HT1080 (cell line): Measurements from ENCODE around the gene NOP9. TPM values are rescaled to one million over a fixed set of nuclear protein-coding genes. Genes with fewer than 3 reads are reported as not detected.
"Not testable (repeated sequence)": the region's sequence is repeated elsewhere in the genome, so short reads cannot be mapped to it uniquely, and the experiment has no call there.

Experiments
- DNase-seq: peaks from one replicate; pipeline ENCODE4 v3.0.0-alpha.2; 2015; ENCODE audit warnings: low read depth
- total RNA-seq: library from RNA; depleted of rRNA; stranded (reverse); fragments of >200 nt; shearing (Covaris generic); gene quantifications from 2 replicates; pipeline ENCODE4 v1.2.3, GENCODE V29; 2014

The NOP9 gene
- total RNA-seq, 1 experiment from 2014 or later, result 25.6 TPM

DNA sequence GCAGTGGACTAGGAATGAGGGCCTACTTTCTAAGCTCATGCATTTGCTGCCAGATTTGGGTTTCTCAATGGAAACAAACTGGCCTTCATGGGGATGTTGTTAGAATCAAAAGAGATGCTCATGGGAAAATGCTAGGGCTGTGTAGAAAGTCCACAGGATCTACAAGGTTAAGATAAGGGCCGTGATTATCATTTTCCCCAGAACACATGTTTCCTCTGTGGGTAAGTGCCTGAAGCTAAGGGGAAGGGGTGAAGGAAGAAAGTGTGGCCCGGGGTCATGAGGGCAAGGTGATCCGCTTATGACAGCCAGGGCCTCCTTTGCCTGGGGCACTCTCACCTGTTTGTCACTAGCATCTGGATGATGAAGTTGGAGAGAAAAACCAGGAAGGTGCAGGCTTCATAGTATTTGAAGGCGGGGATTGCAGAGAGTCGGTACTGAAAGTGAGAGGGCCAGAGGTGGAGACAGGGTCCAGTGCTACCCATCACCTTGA is 25.4 kb downstream of the NOP9 start:
- no peak for DNase-seq

DNA sequence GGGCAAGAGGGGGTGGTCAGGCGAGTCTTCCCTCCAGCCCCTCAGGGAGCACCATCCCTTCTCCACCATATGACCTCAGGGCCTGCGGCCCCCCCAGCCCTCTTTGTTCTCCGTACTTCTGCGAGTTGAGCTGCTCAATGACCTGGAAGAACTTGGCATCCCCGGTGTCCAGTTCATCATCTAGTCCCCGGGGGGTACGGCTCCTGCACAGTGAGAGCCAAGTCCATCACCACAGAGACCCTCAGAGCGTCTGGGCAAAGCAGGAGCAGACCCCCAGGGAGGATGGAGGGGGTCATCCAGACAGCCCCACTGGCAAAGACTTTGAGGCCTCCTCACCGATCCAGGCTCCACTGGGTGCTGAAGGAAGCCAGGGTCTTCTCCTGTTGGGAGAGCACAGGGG is 26.3 kb downstream of the NOP9 start:
- DNase-seq, result no peak

DNA sequence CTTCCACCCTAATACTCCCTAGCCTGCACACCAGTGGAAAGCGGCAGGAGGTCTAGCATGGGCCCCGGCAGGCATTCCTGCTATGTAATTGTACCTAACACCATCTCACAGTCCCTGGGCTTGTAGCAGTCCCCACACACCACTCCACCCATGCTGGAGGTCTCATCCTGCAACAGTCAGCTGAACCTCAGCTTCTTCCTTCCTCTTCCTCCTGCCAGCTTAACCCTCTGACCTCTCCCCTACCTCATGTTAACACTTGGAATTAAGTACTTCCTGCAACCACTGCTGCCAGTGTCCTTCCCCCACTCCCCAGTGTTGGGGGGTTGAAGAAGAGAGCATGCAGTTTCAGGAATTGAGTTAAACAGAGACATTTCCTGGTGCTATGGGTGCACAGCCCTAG is 27.7 kb downstream of the NOP9 start:
- no peak for DNase-seq

DNA sequence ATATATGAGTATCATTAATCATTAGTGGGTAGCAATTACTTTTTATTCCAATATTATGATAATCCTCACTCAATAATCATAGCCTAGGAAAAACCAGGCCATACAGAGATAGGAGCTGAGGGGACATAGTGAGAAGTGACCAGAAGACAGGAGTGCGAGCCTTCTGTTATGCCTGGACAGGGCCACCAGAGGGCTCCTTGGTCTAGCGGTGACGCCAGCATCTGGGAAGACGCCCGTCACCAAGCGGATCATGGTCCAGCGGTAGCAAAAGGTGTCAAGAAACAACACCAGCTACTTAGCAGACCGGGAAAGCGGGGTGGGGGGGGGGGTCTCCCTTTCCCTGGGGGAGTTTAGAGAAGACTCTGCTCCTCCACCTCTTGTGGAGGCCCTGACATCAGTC is 28.3 kb downstream of the NOP9 start:
- not testable (repeated sequence) for DNase-seq

DNA sequence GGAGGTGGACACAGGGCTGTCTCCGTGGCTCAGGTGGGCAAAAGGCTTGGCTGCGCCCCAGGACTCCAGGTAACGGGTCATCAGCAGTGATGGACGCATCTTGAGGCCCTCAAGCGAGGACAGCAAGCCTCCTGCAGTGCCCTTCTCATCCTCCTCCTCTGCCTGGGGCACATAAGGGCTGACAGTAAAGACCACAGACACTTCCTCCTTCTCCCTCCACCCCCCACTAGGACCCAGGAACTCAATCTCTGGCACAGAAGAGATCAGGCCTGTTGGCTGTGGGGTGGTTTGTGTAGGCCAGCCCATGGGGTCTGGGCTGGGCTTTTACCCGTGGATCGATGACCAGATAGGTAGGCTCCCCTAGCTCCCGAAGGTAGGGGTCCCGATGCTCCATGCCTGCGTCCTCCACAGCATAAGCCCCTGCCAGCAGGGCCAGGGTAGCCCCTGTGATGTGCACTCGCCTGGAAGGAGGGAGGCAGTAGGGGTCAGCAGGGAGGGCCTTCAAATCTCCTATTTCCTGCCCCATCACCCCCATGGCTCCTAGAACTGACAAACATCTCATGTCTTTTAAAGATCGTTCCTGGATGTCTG is 29.5 kb downstream of the NOP9 start:
- DNase-seq, result no peak

DNA sequence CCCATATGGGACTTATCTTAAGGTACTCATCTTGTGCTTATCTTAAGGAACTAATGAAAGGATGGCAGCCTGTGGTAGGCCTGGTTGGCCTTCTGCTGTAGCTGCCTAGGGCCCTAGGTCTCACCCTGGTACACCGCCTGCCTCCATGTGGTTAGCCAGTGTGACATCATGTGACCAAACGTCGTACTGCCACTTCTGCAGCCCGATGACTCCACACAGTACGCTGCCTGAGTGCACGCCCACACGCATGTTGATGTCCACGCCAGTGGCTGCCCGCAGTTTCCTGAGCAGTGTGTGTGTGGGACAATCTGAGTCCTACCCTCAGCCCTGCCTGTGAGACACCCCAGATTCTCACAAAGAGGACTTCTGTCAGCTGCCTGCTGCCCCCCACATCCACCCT is 30.1 kb downstream of the NOP9 start:
- no peak for DNase-seq

DNA sequence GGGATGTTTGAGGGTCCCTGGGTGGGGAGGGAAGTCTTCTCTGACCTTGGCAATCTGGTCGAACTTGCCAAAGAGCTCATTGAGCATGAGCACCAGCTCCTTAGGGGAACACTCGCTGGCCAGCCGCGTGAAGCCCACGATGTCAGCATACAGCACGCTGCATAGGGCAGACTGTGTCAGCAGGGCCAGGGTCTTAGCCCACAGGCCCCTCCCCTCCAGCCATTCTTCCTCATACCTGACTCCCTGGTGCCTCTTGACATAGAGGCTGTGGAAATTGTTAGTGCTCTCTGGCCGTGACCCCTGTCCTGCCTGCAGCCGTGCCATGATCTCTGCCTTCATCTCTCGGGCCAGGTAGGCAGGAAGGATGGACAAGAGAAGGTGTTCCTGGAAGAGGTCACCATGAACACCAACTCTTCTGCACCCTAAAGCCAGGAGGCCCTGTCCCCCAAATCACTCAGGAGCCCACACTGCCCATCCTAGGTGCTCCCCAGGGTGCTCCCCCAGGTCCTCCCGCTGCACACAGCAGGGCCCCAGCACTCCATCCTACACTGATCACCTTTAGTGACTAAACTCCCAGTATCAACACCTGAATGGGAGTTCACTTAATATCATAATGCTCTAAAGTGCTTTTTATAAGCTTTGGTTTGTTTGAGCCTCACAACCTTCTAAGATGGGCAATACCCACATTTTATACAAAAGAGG is 31.5 kb downstream of the NOP9 start:
- DNase-seq, result no peak

DNA sequence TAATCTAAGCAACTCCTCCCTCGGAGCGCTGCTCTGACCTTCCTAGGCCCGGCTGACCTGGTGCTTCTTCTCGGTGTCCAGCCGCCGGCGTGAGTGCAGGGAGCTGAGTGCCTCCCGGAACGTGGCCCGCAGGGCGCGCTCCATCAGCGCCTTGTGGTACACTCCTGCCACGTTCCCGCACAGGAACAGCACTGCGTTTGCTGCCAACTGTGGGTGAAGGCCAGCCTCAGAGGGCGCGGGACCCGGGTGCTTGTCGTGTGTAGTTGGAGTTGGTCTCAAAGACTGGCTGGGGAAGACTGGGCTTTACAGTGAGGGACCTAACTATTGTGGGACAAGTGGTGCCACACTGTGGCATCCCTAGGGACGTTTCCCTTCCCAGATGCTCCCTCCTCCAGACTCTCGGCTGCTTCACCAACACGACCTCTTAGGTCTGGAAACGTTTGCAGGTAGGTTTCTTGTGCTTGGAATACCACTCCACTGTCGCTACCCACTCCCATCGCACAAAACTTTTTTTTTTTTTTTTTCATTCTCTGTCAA is 32.1 kb downstream of the NOP9 start:
- no peak for DNase-seq

DNA sequence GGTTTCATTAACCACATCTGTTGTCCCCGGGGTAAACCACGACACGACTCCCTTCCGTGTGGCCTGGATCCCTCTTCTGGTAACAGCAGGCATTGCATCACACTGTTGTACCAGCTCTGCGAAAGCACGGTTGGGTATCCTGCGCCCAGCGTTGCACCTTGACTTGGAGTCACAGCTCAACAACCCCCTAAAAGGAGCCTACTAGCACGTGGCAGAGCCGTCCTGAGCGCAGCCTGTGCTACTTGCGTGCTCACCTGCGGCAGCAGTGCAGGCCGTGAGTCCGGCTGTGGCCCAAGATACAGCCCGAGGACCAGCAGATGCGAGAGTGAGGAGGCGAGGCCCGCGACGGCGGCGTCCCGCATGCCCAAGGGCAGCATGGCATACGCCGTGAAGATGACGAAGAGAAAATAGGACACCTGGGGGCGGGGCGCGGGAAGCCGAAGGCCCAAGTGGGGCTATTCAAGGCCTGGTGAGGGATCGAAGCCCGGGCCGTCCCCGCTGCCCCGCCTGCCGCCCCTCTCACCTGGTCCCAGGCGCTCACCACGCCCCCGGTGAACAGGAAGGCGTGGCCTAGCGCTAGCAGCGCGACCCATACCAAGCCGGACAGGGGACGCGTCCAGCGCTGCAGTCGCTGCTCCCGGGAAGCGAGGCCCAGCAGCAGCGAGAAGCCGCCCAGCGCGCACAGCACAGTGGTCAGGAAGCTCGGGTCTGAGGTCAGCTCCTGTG is 32.8 kb downstream of the NOP9 start:
- no peak for DNase-seq

DNA sequence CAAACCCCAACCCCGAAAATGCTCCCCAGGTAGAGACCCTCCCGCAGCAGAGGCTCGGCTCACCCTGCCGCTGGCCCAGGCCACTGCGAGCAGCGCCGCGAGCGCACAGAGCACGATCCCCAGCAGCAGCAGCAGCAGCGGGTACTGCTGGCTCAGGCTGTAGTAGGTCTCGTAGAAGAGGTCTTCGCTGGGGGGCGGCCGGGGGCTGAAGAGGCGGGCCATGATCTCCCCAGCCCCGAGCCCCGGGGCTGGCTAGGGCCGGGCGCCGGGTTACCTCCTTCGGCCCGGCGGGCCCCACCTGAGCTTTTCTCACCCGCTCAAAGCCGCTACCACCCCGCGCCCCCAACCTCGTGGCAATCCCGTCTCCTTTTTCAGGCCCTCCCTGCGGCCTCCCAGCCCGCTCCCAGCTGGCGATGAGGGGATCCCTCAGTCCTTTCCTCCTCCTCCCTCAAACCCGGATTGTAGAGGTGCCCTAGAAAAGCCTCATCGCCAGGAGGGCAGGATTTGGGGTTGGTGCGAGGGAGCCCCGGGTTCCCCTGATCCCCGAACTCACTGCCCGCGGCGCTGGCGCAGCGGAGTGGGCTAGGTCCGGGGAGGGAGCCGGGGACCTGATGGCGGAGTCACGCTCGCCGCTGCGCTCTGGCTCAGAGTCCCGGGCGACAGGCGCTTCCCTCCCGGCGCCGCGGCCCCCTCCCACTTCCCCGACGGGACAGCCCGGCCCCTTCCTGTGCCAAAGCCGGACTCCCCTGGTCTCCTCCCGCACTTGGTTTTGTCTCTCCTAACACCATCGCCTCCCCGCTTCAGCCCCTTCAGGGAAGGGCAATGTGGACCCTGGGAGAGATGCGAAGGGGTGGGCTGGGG is 35.0 kb downstream of the NOP9 start, which contains the start of gene ADCY4:
Gene ADCY4 (minus strand): TSS at position 641 of the 861 bp plus-strand sequence. CDS start 419 bp downstream, at position 222.
- no peak for DNase-seq

DNA sequence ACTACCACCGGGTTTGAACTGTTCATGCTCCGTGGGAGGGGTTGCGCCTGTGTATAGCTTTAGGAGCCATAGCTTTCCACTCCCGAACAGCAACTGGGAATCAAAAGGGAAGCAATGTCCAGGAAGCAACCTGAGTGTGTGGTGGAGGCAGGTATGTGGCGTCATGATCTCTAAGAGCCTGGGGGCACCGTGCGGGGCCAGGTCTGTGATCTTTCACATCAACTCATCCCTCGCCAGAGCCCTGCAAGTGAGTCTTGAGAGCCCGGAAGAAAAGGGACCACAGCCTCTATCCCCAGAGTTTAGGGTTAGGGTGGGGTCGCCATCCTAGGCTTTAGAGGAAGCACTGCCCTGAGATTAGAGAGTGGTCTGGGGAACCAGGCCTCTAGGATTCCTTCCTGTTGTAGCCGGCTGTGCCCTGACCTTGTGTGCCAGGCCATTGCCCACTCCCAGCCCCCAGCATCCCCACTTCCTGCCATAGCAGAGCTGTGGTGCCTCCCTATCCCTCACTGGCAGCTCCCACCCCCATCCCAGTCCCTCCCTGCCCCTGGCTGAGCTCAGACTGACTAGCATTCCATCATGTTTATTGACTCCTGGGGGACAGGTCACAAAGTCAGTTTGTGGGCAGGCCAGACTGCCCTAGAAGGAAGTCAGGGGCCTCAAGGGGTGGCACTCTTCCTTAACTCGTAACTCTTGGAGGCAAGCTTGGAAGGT is 36.0 kb downstream of the NOP9 start:
- no peak for DNase-seq

DNA sequence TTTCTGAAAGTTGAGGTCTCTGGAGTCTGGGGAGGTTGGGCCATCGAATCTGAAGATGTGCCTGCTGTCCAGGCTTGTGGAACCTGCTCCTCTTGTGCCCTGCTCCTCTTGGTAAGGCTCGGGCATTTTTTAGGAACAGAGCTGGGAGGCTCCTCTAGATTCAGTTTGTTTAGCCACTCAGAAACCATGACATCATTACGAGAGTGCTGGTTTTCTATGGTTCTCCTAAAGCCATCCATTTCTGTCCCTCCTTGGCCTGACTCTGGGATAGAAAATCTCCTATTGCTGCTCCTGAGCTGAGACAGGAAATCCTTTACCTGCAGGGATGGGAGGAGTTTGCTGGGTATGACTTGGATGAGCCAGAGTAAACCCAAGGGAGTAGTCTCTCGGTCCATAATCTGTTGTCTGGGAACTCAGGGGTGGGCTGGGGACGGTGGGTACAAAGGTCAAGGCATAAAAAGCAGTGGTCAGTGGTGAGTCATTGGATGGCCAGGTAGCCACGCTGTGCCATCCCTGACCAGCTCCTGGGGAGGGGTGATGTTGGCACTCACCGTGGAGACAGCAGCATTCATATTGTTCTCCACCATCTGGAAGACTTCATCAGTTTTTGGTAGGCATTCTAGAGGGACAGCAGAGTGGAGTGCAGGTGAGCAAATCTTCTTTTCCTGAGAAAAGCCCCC is 37.6 kb downstream of the NOP9 start:
- DNase-seq, result no peak

DNA sequence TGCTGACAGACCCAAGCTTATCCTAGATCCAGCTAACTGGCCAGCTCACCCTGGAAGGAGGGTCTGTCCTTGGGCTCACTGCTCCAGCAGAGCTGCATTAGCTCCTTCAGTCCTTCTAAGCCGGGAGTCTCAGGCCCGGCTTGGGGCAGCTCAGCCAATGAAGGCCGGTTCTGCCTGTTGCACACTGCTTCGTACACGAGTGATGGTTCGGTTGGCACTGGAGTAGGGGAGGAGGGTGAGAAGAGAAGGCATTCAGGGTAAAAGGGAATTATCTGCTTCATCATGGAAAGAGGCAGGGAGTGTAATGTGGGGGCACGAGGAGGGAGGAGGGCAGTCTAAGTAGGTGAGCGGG is 38.1 kb downstream of the NOP9 start:
- DNase-seq, result no peak

DNA sequence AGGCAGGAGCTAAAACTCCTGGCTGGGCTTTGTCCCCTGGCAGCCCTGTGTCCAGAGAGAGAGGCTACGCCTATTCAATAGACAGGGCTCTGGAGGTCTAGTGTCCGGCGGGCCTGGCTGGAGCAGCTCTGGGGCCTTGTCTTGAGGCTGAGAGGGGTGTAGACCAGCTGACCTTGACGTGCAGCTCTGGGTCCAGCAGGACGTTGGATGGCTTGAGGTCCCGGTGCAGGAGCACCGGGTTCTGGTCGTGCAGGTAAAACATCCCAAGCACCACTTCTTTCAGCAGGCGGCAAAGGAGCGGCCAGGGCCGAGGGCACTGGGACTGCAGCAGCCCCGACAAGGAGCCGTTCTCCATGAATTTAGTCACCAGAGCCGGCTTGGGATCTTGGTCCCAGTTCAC is 39.2 kb downstream of the NOP9 start:
- DNase-seq, result no peak

DNA sequence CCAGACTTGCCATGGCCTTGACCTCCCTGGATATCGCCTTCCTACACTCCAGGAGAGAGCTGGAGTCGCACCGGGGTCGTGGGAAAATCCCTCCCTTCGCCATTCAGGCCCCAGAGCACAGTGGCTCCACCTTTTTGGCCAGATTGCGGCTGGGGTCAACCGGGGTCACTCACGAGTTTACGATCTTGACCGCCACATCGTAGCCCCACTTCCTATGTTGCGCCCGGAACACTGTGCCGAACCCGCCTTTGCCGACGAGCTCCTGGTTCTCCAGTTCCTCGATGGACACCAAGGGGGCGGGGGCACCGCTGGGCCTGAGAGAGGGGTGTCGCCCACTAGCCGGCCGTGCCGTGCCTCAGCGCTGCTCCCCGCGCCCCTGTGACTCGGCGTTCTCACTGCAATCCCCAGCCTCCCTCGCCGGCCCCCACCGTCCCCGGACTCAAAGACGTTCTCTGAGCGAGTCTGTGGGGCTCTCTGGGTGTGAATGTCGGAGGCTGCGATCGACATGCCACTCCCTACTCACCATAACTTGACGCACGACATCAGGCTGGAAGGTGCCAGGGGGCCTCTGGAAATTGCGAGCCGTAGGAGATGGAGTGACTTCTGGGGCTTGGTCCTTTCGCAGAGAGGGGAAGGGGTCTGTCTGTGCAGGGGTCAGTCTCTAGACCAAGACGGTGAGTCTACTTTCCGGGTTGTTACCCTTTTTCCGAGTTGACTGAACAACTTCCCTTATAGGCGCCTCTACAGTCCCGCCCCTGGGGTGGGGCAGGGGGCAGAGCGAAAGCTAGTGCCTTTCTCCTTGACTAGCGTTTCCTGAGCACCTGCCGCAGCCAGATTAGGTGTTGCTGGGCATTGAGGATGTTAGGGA is 39.9 kb downstream of the NOP9 start, which contains the start of gene RIPK3:
Gene RIPK3 (minus strand): TSS at position 708 of the 868 bp plus-strand sequence. CDS start 165 bp downstream, at position 543.
- no peak for DNase-seq

DNA sequence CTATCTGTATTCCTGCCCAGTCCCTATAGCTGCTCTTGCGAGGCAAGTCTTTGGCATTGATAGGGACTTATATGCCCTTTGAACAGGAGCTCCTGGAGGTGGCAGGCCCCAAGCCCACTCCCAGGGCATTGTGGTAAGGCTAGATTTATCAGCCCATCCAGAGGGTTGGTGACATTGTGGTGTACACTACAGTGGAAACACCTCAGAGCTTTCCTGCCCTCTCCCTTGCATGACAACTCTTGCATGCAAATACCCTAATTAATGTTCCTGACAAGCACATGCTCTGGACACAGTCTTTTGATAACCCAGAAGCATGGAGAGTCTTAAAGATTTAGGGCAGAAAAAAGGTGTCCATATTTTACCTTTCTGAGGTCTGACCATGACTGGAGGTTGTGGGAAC is 41.0 kb downstream of the NOP9 start:
- no peak for DNase-seq

DNA sequence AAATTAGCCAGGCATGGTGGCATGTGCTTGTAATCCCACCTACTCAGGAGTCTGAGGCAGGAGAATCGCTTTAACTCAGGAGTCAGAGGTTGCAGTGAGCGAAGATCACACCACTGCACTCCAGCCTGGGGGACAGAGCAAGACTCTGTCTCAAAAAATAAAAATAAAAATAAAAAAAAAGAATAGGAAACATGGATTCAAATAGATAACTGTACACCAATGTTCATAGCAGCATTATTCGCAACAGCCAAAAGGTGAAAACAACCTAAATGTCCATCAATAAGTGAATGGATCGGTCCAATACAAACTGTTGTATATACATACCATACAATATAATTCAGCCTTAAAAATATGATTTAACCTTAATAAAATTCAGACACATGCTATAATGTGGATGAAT is 43.2 kb downstream of the NOP9 start:
- no peak for DNase-seq

DNA sequence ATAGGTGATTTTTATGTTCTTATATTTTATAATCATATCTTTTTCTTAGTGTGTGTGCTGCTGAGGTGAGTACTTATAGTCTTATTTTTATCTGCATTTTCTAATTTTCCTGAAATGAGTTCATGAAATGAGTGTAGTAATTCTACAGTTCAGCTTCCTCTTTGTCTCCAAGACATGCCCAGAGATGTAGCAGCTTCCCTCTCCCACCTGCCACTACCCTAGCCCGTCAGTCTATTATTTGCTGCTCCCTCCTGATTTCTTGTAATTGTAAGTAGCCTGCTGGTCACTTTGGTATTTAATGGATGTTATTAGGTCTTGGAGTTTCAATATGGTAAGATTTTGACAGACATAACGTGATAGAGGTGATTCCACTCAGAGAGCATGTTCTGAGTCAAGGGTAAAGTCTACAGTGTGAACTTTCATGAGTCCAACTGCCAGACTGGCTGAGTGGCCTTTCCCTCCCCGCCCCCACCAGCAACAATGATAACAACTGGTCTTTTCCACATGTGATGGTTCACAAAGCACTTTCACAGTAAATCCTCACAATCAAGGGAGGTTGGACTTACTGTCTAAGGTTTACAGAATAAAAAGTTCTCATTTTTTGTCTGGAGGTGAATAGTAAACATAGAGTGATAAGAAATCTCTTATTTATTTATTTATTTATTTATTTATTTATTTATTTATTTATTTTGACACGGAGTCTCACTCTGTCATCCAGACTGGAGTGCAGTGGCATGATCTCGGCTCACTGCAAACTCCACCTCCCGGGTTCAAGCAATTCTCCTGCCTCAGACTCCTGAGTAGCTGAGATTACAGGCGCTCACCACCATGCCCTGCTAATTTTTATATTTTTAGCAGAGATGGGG is 44.4 kb downstream of the NOP9 start:
- no peak for DNase-seq
